ENCODE results near the gene PDLIM4. TPM values are rescaled to one million over a fixed set of nuclear protein-coding genes. Genes with fewer than 3 reads are reported as not detected.
A peak's percentile ranks its signal among the peaks of the same experiment; 100 is the strongest.

PDLIM4 gene
- total RNA-seq, 2 experiments from 2014 or later, result not detected

- CTCF ChIA-PET, result no interaction called here
Measured at GRCh38 chr5:132266836-132267160, 9.3 kb downstream of the PDLIM4 start.

DNA sequence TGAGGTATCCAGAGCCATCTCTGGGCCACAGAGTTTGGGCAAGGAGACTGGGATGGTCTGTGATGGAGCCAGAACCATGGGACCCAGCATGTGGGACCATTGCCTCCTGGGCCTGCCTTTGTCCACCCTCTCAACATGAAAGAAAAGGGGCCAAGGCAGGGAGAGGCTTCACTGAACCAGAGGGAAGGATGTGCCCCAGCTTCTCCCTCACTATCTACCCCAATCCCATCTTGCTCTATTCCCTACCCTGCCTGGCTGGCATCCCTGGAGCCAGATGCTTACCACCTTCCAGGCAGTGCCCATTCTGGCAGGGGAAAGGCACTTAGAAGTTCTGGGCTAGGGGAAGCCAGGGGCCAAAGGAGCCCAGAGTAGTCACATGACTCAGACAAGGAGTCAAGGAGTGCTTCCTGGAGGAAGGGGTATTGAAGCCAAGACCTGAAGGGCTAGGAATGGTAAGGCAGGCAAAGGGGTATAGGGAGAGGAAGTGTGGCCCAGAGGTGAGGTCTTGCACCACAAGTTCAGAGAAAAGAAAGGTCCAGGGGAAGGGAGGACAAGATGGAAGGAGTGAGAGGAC is 9.8 kb downstream of the PDLIM4 start:
- CTCF ChIA-PET, result interaction anchor here (1.5 kb wide), 1 partner anchor 202 kb away, joined by 4 read pairs; no protein-coding TSS in a partner anchor
- no peak for ATAC-seq
- intact Hi-C loops (cut with micrococcal nuclease), result no loop called here
- Mint-ChIP-seq H3K9me3 (no peaks in the 10 kb centered on the region), H3K36me3 (ENCODE audit: low read depth) (no peaks in the 10 kb centered on the region), H3K27ac (no peak overlapping the region), H3K27me3 (peaks cover 2% of the 10 kb centered on the region), H3K4me1 (ENCODE audit: low read depth) (peaks cover 31% of the 10 kb centered on the region), H3K4me3 (no peak overlapping the region)
- POLR2A ChIA-PET, result no interaction called here
- TF ChIP-seq, protein P1, sequence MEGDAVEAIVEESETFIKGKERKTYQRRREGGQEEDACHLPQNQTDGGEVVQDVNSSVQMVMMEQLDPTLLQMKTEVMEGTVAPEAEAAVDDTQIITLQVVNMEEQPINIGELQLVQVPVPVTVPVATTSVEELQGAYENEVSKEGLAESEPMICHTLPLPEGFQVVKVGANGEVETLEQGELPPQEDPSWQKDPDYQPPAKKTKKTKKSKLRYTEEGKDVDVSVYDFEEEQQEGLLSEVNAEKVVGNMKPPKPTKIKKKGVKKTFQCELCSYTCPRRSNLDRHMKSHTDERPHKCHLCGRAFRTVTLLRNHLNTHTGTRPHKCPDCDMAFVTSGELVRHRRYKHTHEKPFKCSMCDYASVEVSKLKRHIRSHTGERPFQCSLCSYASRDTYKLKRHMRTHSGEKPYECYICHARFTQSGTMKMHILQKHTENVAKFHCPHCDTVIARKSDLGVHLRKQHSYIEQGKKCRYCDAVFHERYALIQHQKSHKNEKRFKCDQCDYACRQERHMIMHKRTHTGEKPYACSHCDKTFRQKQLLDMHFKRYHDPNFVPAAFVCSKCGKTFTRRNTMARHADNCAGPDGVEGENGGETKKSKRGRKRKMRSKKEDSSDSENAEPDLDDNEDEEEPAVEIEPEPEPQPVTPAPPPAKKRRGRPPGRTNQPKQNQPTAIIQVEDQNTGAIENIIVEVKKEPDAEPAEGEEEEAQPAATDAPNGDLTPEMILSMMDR (IDR thresholded peaks at IDR 0.05), result no peak
- DNase-seq, result no peak

More at GRCh38 chr5:132266836-132267160, 9.3 kb downstream of the PDLIM4 start:
- Mint-ChIP-seq H3K4me1 (ENCODE audit: low read depth) (peaks cover 35% of the 10 kb centered on the region), H3K27me3 (no peaks in the 10 kb centered on the region), H3K4me3 (no peak overlapping the region), H3K27ac (no peak overlapping the region), H3K36me3 (ENCODE audit: low read depth) (no peaks in the 10 kb centered on the region), H3K9me3 (no peaks in the 10 kb centered on the region)
- ATAC-seq (no peak), DNase-seq (no peak)
- POLR2A ChIA-PET, result interaction anchor here (0.9 kb wide), 1 partner anchor 27 kb away, joined by 3 read pairs; the partner anchor contains the start of gene SLC22A4
- TF ChIP-seq, protein P1 (IDR thresholded peaks at IDR 0.05), result no peak
- intact Hi-C loops (cut with micrococcal nuclease), result no loop called here

- peak; percentile 16 for ATAC-seq
- ChIA-PET CTCF (interaction anchor here (1.1 to 1.5 kb wide), 2 partner anchors 100 to 203 kb away, joined by 4 read pairs; no protein-coding TSS in a partner anchor), POLR2A (interaction anchor here (0.6 to 2.4 kb wide), 2 partner anchors 11 to 25 kb away, joined by 3 to 7 read pairs; partner anchors contain the start of gene SLC22A4)
- no peaks in the 10 kb centered on the region for H3K9me3 Mint-ChIP-seq
- TF ChIP-seq, protein P1 (IDR thresholded peaks at IDR 0.05), result no peak
- DNase-seq, result no peak
- peaks cover 36% of the 10 kb centered on the region for H3K4me1 Mint-ChIP-seq (ENCODE audit: low read depth)
- H3K27ac Mint-ChIP-seq, result no peak overlapping the region
- intact Hi-C loops (cut with micrococcal nuclease), result no loop called here
- H3K27me3 Mint-ChIP-seq, result peaks cover 8% of the 10 kb centered on the region
- no peak overlapping the region for H3K4me3 Mint-ChIP-seq
- no peaks in the 10 kb centered on the region for H3K36me3 Mint-ChIP-seq (ENCODE audit: low read depth)
Measured at GRCh38 chr5:132267931-132268768, 10.7 kb downstream of the PDLIM4 start.

DNA sequence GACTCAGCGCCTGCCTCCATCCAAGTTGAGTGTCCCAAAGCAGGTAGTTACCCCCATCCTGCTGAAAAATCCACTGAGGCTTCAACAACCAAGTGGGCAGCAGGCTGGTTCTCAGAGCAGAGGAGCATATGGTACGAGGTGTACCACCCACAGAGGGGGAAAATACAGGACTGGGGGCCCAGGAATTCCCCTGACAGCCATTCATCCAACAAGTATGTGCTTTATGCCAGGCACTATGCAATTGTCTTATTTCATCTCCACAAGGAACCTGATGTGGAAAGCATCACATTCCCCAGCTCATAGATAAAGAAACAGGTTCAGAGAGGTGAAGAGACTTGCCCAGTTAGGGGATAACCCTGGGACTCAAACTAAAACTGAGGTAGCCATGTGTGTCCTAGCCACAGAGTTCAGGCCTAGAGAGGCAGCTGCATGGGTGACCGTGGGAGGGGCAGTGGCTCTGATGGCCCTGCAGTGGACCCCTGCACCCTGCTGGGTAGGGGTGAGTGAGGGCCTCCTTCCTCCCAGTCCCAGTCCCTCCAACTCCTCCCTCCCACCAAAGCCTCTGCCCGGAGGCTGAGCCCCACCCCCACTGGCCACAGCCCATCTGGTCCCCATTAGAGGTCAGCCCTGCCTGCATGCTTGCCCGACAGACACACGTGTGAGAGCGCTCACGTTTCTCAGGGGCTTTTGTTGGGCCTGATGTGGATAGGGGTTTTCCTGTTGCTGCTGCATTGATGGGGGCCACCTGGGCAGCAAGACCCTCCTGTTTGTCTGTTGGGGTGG is 11.5 kb downstream of the PDLIM4 start:
- TF ChIP-seq, protein P1 (IDR thresholded peaks at IDR 0.05), result no peak
- Mint-ChIP-seq H3K4me1 (ENCODE audit: low read depth) (peaks cover 28% of the 10 kb centered on the region), H3K27me3 (peaks cover 9% of the 10 kb centered on the region), H3K27ac (no peak overlapping the region), H3K4me3 (no peak overlapping the region), H3K9me3 (no peaks in the 10 kb centered on the region), H3K36me3 (ENCODE audit: low read depth) (no peaks in the 10 kb centered on the region)
- CTCF ChIA-PET, result interaction anchor here (1.0 to 1.5 kb wide), 3 partner anchors 79 to 204 kb away, joined by 3 to 4 read pairs (median 4); no protein-coding TSS in a partner anchor
- ATAC-seq (no peak), DNase-seq (no peak)
- POLR2A ChIA-PET, result interaction anchor here (0.6 to 2.4 kb wide), 2 partner anchors 11 to 25 kb away, joined by 3 to 7 read pairs; partner anchors contain the start of gene SLC22A4
- intact Hi-C loops (cut with micrococcal nuclease), result no loop called here

Measured in activated CD8-positive, alpha-beta T cell treated with anti-CD3 and anti-CD28 coated beads for 36 hours (primary cell).